HEK293T (cell line): ENCODE measurements around the gene HOXB3.

Source experiments
- BHLHE40 ChIP-seq: fragments of 450-650 bp; IDR thresholded peaks from 2 replicates; pipeline ENCODE4 v1.6.1; 2016; ENCODE audit warnings: mild to moderate bottlenecking, moderate library complexity, borderline replicate concordance
- SP1 ChIP-seq: fragments of 450-650 bp; IDR thresholded peaks from 2 replicates; pipeline ENCODE4 v1.6.1; 2017

DNA sequence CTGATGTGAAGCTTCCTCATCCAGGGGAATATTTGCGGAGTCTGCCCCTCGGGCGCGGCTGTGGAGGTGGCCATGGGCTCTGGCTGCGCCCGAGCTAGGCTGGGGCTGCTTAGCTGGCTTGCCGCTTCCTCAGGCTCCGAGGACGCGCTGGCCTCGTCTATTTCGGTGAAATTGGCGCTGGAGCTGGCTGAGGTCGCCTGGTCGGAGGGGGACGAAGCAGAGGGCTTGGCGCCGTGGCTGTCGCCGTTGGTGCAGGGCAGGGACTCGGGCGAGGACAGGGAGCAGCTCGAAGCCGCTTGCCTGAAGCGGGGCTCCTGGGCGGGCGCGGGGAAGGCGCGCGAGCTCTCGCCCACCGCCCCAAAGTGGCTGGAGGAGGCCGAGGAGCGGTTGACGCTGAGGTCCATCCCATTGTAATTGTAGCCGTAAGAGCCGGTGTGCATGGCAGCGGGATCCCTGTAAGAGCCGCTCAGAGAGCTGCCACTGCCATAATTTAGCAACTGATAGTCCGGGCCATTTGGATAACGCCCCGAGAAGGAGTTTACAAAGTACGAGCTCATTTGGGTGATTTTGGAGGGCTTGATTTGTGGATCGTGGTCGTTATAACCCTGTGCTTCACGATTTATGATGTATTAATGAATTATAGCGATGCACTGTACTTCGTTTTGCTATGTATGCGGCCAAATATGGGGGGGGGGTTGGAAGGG, 3.2 kb upstream of the HOXB3 start, which contains the start of gene HOXB5:
- no peak for TF ChIP-seq BHLHE40
- no peak for TF ChIP-seq SP1
